Panc1 (cell line): ENCODE data around the gene B3GAT3.

Experiments used
- POLR2AphosphoS5 ChIP-seq: IDR thresholded peaks from 2 replicates; pipeline ENCODE4 v1.6.1; 2012; ENCODE audit warnings: mild to moderate bottlenecking, low read depth, low read length, moderate library complexity
- REST ChIP-seq, 2 experiments: IDR thresholded peaks; 2 replicates each; pipeline ENCODE4 v1.6.1; 2011 to 2012; ENCODE audit warnings: low read depth in 2 of 2, control low read depth in 1 of 2, low read length in 1 of 2, mild to moderate bottlenecking in 1 of 2, moderate library complexity in 1 of 2; ENCODE audit not compliant: insufficient read depth in 1 of 2
- TCF7L2 ChIP-seq: IDR thresholded peaks from 2 replicates; pipeline ENCODE4 v1.6.1; 2011; ENCODE audit warnings: mild to moderate bottlenecking, low read depth, low read length, inconsistent platforms
- TF ChIP-seq, protein P1 (sequence below): fragments of 450-650 bp; IDR thresholded peaks from 2 replicates; pipeline ENCODE4 v1.5.1; 2017; ENCODE audit warnings: mild to moderate bottlenecking

DNA sequence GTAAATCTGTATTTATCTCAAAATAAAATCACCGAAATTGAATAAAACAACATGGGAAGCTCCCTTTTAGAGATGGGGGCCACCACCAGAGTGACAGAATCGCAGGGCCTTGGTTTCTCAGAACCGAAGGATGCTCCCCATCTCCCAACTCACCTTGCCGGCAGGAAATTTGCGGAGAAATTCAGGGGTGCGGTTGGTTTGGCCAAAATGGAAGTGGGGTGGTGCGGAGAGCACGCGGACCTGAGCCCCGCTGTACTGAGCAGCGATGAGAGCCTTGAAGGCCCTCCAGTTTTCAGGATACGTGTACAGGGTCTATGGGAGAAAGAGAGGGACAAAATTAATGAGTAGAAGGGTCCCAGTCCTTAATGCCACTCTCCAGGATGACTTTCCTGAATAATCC, 49.4 kb downstream of the B3GAT3 start:
- TF ChIP-seq REST (IDR thresholded peaks at IDR 0.05; ENCODE audit: insufficient read depth in 1 of 2, low read depth in 2 of 2, low read length in 1 of 2), result no peak
- TF ChIP-seq, protein P1, sequence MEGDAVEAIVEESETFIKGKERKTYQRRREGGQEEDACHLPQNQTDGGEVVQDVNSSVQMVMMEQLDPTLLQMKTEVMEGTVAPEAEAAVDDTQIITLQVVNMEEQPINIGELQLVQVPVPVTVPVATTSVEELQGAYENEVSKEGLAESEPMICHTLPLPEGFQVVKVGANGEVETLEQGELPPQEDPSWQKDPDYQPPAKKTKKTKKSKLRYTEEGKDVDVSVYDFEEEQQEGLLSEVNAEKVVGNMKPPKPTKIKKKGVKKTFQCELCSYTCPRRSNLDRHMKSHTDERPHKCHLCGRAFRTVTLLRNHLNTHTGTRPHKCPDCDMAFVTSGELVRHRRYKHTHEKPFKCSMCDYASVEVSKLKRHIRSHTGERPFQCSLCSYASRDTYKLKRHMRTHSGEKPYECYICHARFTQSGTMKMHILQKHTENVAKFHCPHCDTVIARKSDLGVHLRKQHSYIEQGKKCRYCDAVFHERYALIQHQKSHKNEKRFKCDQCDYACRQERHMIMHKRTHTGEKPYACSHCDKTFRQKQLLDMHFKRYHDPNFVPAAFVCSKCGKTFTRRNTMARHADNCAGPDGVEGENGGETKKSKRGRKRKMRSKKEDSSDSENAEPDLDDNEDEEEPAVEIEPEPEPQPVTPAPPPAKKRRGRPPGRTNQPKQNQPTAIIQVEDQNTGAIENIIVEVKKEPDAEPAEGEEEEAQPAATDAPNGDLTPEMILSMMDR, result no peak
- no peak for TF ChIP-seq POLR2AphosphoS5
- TF ChIP-seq TCF7L2, result no peak
